GM23338 (cell line): Measurements from ENCODE around the gene GUCA2A. TPM values are rescaled to one million over a fixed set of nuclear protein-coding genes. Genes with fewer than 3 reads are reported as not detected.

Experiments used
- ATAC-seq: fragments of 200-7000 bp; cut with Tn5 transposase; 3 replicates; pipeline ENCODE4 v1.9.1; 2020
- DNase-seq: peaks from one replicate; pipeline ENCODE4 v3.0.0-alpha.2; 2015; ENCODE audit warnings: low spot score
- H2AFZ ChIP-seq: fragments of 200-600 bp; sonication (generic); 2 replicates; pipeline ENCODE4 v1.8.0; 2016; ENCODE audit warnings: antibody characterized with exemption, mild to moderate bottlenecking, moderate library complexity
- H3F3A ChIP-seq: fragments of 200-600 bp; sonication (generic); replicated peaks from 2 replicates; pipeline ENCODE4 v1.8.0; 2017; ENCODE audit warnings: antibody characterized with exemption, mixed run types, low read depth
- H3K27ac ChIP-seq: fragments of 200-600 bp; sonication (generic); 2 replicates; pipeline ENCODE4 v1.6.1; 2016; ENCODE audit warnings: low read depth
- H3K27me3 ChIP-seq: fragments of 200-600 bp; sonication (generic); 2 replicates; pipeline ENCODE4 v1.8.0; 2016; ENCODE audit warnings: mild to moderate bottlenecking, mixed run types, moderate library complexity; ENCODE audit not compliant: insufficient read depth
- H3K36me3 ChIP-seq: fragments of 200-600 bp; sonication (generic); 2 replicates; pipeline ENCODE4 v1.8.0; 2016; ENCODE audit warnings: mild to moderate bottlenecking; ENCODE audit not compliant: insufficient read depth
- H3K4me1 ChIP-seq: fragments of 200-600 bp; sonication (generic); 2 replicates; pipeline ENCODE4 v1.8.0; 2016; ENCODE audit warnings: mild to moderate bottlenecking, moderate library complexity; ENCODE audit not compliant: insufficient read depth
- H3K4me2 ChIP-seq: fragments of 200-600 bp; sonication (generic); 2 replicates; pipeline ENCODE4 v1.7.1; 2017; ENCODE audit warnings: mixed run types
- H3K4me3 ChIP-seq: fragments of 200-600 bp; sonication (generic); 2 replicates; pipeline ENCODE4 v1.6.1; 2016; ENCODE audit warnings: mixed run types
- H3K79me2 ChIP-seq: fragments of 200-600 bp; sonication (generic); replicated peaks from 2 replicates; pipeline ENCODE4 v1.8.0; 2017; ENCODE audit warnings: mild to moderate bottlenecking; ENCODE audit not compliant: insufficient read depth
- H3K9me2 ChIP-seq: fragments of 200-600 bp; sonication (generic); 2 replicates; pipeline ENCODE4 v1.8.0; 2017; ENCODE audit not compliant: insufficient read depth
- H4K20me1 ChIP-seq: fragments of 200-600 bp; sonication (generic); replicated peaks from 2 replicates; pipeline ENCODE4 v1.8.0; 2017; ENCODE audit warnings: mild to moderate bottlenecking; ENCODE audit not compliant: insufficient read depth
- H3K27ac Mint-ChIP-seq: 2 replicates; pipeline ENCODE4 v1.8.0; 2020; ENCODE audit warnings: inconsistent platforms, mild to moderate bottlenecking, moderate library complexity, mixed read lengths
- H3K27me3 Mint-ChIP-seq: 3 replicates; pipeline ENCODE4 v1.8.0; 2022; ENCODE audit warnings: low read depth, mild to moderate bottlenecking, moderate library complexity, mixed read lengths, inconsistent platforms; ENCODE audit not compliant: insufficient read depth, poor library complexity
- H3K36me3 Mint-ChIP-seq: 3 replicates; pipeline ENCODE4 v1.8.0; 2021; ENCODE audit warnings: low read depth, mild to moderate bottlenecking, inconsistent platforms, moderate library complexity, mixed read lengths
- H3K4me1 Mint-ChIP-seq: 3 replicates; pipeline ENCODE4 v1.8.0; 2020; ENCODE audit warnings: mild to moderate bottlenecking, inconsistent platforms, mixed read lengths
- H3K4me3 Mint-ChIP-seq: 3 replicates; pipeline ENCODE4 v1.8.0; 2021; ENCODE audit warnings: moderate library complexity, mild to moderate bottlenecking, inconsistent platforms, mixed read lengths
- H3K9me3 Mint-ChIP-seq: 3 replicates; pipeline ENCODE4 v1.8.0; 2020; ENCODE audit warnings: moderate library complexity, mild to moderate bottlenecking, inconsistent platforms, mixed read lengths
- CTCF ChIP-seq, 2 experiments: fragments of 200-600 bp in 1 of 2; sonication (generic) in 1 of 2; conservative IDR thresholded peaks; 2 replicates each; pipeline versions ENCODE4 v1.5.1 to v1.6.1; 2016 to 2017; ENCODE audit warnings: antibody characterized with exemption in 2 of 2, low read depth in 2 of 2, mild to moderate bottlenecking in 2 of 2, moderate library complexity in 1 of 2
- ETS1 ChIP-seq: IDR thresholded peaks from 2 replicates; pipeline ENCODE4 v1.6.1; 2016; ENCODE audit warnings: antibody characterized with exemption
- ZNF114 ChIP-seq: fragments of 250-450 bp; sonication (Bioruptor Pico); IDR thresholded peaks from 2 replicates; pipeline ENCODE4 v1.5.0; 2020; ENCODE audit warnings: mild to moderate bottlenecking, moderate library complexity
- ZNF331 ChIP-seq: fragments of 250-450 bp; sonication (Bioruptor Pico); IDR thresholded peaks from 2 replicates; pipeline ENCODE4 v1.5.0; 2020; ENCODE audit warnings: low read depth, mild to moderate bottlenecking, moderate library complexity
- ZNF462 ChIP-seq: fragments of 250-450 bp; sonication (Bioruptor Pico); IDR thresholded peaks from 2 replicates; pipeline ENCODE4 v1.5.0; 2020; ENCODE audit warnings: mild to moderate bottlenecking, moderate library complexity
- polyA plus RNA-seq: library from polyadenylated mRNA; unstranded; fragments of >200 nt; fragmentation: Nextera tagmentation; extraction: Ambion mirVana; gene quantifications from 2 replicates; pipeline ENCODE4 v1.2.1, GENCODE V29; 2016
- total RNA-seq: library from RNA; depleted of rRNA; stranded (reverse); fragments of >200 nt; shearing (Covaris generic); gene quantifications from 2 replicates; pipeline ENCODE4 v1.2.3, GENCODE V29; 2014

GUCA2A gene
- total and polyA plus RNA-seq, 2 experiments from 2014 or later, result not detected

GRCh38 chr1:42140191-42140590 lies 24.4 kb downstream of the GUCA2A start (continued):
- no peak for TF ChIP-seq CTCF (conservative IDR thresholded peaks at IDR 0.05; ENCODE audit: low read depth in 2 of 2)
- no peak for TF ChIP-seq ETS1

GRCh38 chr1:42139444-42139843 lies 25.1 kb downstream of the GUCA2A start:
- H3K36me3 Mint-ChIP-seq, result no peaks in the 10 kb centered on the region
- Histone ChIP-seq H3K27me3 (no peaks in the 10 kb centered on the region), H2AFZ (no peak overlapping the region), H3K9me2 (0 out of 2 replicates have a peak, but pooled peaks cover 3% of the 10 kb centered on the region), H3F3A (no peaks in the 10 kb centered on the region), H3K4me1 (no peaks in the 10 kb centered on the region; the same call in 1 of the 2 replicates), H3K4me3 (no peak overlapping the region), H4K20me1 (no peaks in the 10 kb centered on the region), H3K4me2 (no peak overlapping the region), H3K36me3 (no peaks in the 10 kb centered on the region), H3K79me2 (no peaks in the 10 kb centered on the region), H3K27ac (no peak overlapping the region)
- DNase-seq, result no peak
- no peak for ATAC-seq
- no peaks in the 10 kb centered on the region for H3K4me1 Mint-ChIP-seq
- no peak overlapping the region for H3K27ac Mint-ChIP-seq
- H3K4me3 Mint-ChIP-seq, result no peak overlapping the region
- H3K27me3 Mint-ChIP-seq, result no peaks in the 10 kb centered on the region
- TF ChIP-seq ZNF462 (no peak), ZNF114 (CRISPR knock-in tag) (no peak), ZNF331 (CRISPR knock-in tag) (no peak), CTCF (conservative IDR thresholded peaks at IDR 0.05; ENCODE audit: low read depth in 2 of 2) (no peak)
- H3K9me3 Mint-ChIP-seq, result no peaks in the 10 kb centered on the region; the same call in 2 of the 3 replicates
